Stomach (tissue), 4 donors: ENCODE data around the gene TBC1D25.

Experiments used
- CTCF ChIP-seq, 7 experiments: fragments of 450-650 bp in 4 of 7; fragments of 200-600 bp in 3 of 7; sonication (generic) in 3 of 7; IDR thresholded peaks; one replicate each; pipeline ENCODE4 v1.5.1; 2016 to 2019; ENCODE audit warnings: antibody characterized with exemption in 7 of 7, control low read depth in 2 of 7, mild to moderate bottlenecking in 1 of 7
- EP300 ChIP-seq: sonication (generic); formaldehyde crosslinking; IDR thresholded peaks from one replicate; pipeline ENCODE4 v1.6.1; 2017; ENCODE audit warnings: antibody characterized with exemption
- POLR2A ChIP-seq, 4 donors: fragments of 450-650 bp; IDR thresholded peaks; one replicate each; pipeline ENCODE4 v1.6.1; 2016; ENCODE audit warnings: antibody characterized with exemption in 4 of 4, control low read depth in 2 of 4, mild to moderate bottlenecking in 1 of 4, moderate library complexity in 1 of 4

DNA sequence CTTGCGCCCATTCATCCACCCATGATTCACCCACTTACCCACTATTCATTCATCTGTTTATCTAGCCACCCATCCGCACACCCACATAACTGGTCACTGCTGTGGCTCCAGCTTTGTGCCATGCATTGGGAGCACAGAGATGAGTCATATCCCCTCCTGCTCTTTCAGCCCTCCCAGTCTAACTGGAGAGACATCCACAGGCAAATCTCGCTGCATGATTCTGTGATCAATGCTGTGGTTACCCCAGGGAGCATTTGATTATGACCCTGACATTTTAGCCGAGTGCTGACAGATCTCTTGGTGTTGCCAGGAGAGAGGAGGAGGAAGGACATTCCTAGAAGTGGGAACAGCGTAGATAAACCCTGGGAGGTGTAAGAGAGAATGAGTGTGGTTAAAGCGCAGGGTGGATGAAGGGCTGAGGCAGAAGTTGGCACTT, 41.1 kb upstream of the TBC1D25 start:
- TF ChIP-seq POLR2A (IDR thresholded peaks at IDR 0.05) = no peak
- TF ChIP-seq CTCF (IDR thresholded peaks at IDR 0.05) = no peak
- no peak for TF ChIP-seq EP300
